ENCODE data around the gene PDIK1L. TPM values are rescaled to one million over a fixed set of nuclear protein-coding genes. Genes with fewer than 3 reads are reported as not detected.

The PDIK1L gene
- total and polyA plus RNA-seq, 7 donors, result 1.4 to 7.0 (median 4.7) TPM

- DNase-seq, result no peak
- Histone ChIP-seq H3K4me3 (no peak overlapping the region), H3K27me3 (ENCODE audit: insufficient read depth in 3 of 3, low read length in 2 of 3) (no peaks in the 10 kb centered on the region), H3K4me1 (peaks cover 69% of the 10 kb centered on the region), H3K9me3 (no peaks in the 10 kb centered on the region), H3K36me3 (ENCODE audit: insufficient read depth in 1 of 2, low read depth in 1 of 2) (no peaks in the 10 kb centered on the region), H3K27ac (peak overlapping the region; percentile 91)
- WGBS, 3 donors, result 34 to 37% (median 36%) methylated on average over 7 of the region's 7 CpGs
- intact Hi-C loops (cut with DNase I), result no loop called here
- no peak for TF ChIP-seq CTCF (IDR thresholded peaks at IDR 0.05)
- ATAC-seq, result no peak
Measured at GRCh38 chr1:26079178-26079563, 32.5 kb upstream of the PDIK1L start.

GRCh38 chr1:26079960-26080814 is 31.4 kb upstream of the PDIK1L start:
- H3K36me3 ChIP-seq (ENCODE audit: insufficient read depth in 1 of 2, low read depth in 1 of 2), result no peaks in the 10 kb centered on the region
- H3K4me3 ChIP-seq, result no peak overlapping the region
- H3K9me3 ChIP-seq, result no peaks in the 10 kb centered on the region
- DNase-seq (no peak), ATAC-seq (no peak)
- intact Hi-C loops (cut with DNase I), result no loop called here
- peak overlapping the region; percentile 91 for H3K27ac ChIP-seq
- H3K4me1 ChIP-seq, result peaks cover 71% of the 10 kb centered on the region
- WGBS, 3 donors, result 43 to 56% (median 46%) methylated on average over 9 of the region's 9 CpGs
- TF ChIP-seq CTCF (IDR thresholded peaks at IDR 0.05), result no peak
- no peaks in the 10 kb centered on the region for H3K27me3 ChIP-seq (ENCODE audit: insufficient read depth in 3 of 3, low read length in 2 of 3)

- TF ChIP-seq CTCF (IDR thresholded peaks at IDR 0.05), result no peak
- Histone ChIP-seq H3K4me1 (peaks cover 69% of the 10 kb centered on the region), H3K27ac (peak overlapping the region; percentile 91), H3K27me3 (ENCODE audit: insufficient read depth in 3 of 3, low read length in 2 of 3) (no peaks in the 10 kb centered on the region), H3K9me3 (no peaks in the 10 kb centered on the region), H3K36me3 (ENCODE audit: insufficient read depth in 1 of 2, low read depth in 1 of 2) (no peaks in the 10 kb centered on the region), H3K4me3 (no peak overlapping the region)
- DNase-seq (peak; percentile 73 to 88), ATAC-seq (peak; percentile 52 to 72 (median 68))
- intact Hi-C loops (cut with DNase I), result no loop called here
- WGBS, 3 donors, result 30 to 50% (median 32%) methylated on average over 8 of the region's 8 CpGs
Measured at GRCh38 chr1:26081267-26082019, 30.2 kb upstream of the PDIK1L start.

GRCh38 chr1:26082020-26082350 is 29.6 kb upstream of the PDIK1L start:
- Histone ChIP-seq H3K4me1 (peaks cover 70% of the 10 kb centered on the region), H3K27me3 (ENCODE audit: insufficient read depth in 3 of 3, low read length in 2 of 3) (no peaks in the 10 kb centered on the region), H3K36me3 (ENCODE audit: insufficient read depth in 1 of 2, low read depth in 1 of 2) (no peaks in the 10 kb centered on the region), H3K27ac (peak overlapping the region; percentile 91), H3K4me3 (no peak overlapping the region), H3K9me3 (no peaks in the 10 kb centered on the region)
- no peak for DNase-seq
- ATAC-seq, result no peak
- TF ChIP-seq CTCF (IDR thresholded peaks at IDR 0.05), result no peak
- WGBS, 3 donors, result 58 to 88% (median 64%) methylated on average over 3 of the region's 3 CpGs
- intact Hi-C loops (cut with DNase I), result no loop called here
